ENCODE measurements around the gene UBE2E2.
"Not testable (repeated sequence)": the region's sequence is repeated elsewhere in the genome, so short reads cannot be mapped to it uniquely, and the experiment has no call there.

The UBE2E2 gene

DNA sequence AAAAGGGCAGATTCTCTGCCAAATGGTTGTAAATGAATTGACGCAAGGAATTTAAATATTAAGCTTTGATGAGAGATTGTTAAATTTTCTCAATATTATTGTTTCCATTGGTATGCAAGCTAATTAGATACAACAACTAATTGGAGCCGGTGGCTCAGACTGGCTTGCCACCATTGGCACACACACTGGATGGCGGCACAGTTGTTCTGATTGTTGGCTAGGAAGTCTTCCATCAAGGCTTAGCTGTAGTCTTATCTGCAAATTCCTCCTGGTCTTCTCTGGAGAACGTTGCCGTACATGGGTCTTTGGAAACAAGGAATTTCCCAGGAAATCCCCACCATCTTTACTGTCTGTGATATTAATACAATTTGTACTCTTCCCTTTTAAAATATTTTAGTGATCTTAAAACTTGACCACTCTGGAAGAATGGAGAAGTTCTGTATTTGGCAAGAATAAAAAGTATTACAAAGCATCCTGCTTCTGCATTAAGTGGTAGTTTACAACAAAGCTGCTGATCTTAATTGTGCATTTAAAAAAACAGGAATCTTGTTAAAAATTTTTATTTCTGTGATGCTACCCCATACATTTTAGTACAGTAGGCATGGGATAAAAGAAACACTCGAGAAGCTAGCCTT is 126.5 kb downstream of the UBE2E2 start:
- Mint-ChIP-seq H3K4me3 (no peak overlapping the region), H3K4me1 (peaks cover 12% of the 10 kb centered on the region), H3K9me3 (no peaks in the 10 kb centered on the region), H3K27me3 (no peaks in the 10 kb centered on the region), H3K36me3 (no peaks in the 10 kb centered on the region), H3K27ac (no peak overlapping the region)
- CTCF ChIA-PET: no interaction called here
- DNase-seq: no peak

DNA sequence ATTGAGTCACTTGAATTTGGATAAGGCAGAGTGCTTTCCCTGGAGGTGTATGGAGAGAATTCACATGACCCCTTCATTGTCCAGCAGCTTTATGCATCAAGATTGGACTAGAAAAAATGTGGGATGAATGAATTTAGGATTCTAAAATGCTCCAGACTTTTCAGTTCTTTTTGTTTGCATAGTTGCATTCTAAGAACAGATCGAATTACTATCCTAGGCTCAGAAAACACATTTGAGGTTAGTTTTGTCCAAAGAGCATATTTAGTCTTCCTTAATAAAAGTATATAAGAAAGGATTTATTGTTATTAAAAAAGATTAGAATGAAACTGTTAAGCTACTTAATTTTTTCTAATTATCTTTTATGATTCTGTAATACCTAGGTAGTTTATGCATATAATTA is 127.4 kb downstream of the UBE2E2 start:
- no peak overlapping the region for H3K27ac Mint-ChIP-seq
- no peaks in the 10 kb centered on the region for H3K9me3 Mint-ChIP-seq
- no peaks in the 10 kb centered on the region for H3K27me3 Mint-ChIP-seq
- DNase-seq: no peak
- H3K4me1 Mint-ChIP-seq: peaks cover 2% of the 10 kb centered on the region
- H3K36me3 Mint-ChIP-seq: no peaks in the 10 kb centered on the region
- H3K4me3 Mint-ChIP-seq: no peak overlapping the region
- CTCF ChIA-PET: no interaction called here

DNA sequence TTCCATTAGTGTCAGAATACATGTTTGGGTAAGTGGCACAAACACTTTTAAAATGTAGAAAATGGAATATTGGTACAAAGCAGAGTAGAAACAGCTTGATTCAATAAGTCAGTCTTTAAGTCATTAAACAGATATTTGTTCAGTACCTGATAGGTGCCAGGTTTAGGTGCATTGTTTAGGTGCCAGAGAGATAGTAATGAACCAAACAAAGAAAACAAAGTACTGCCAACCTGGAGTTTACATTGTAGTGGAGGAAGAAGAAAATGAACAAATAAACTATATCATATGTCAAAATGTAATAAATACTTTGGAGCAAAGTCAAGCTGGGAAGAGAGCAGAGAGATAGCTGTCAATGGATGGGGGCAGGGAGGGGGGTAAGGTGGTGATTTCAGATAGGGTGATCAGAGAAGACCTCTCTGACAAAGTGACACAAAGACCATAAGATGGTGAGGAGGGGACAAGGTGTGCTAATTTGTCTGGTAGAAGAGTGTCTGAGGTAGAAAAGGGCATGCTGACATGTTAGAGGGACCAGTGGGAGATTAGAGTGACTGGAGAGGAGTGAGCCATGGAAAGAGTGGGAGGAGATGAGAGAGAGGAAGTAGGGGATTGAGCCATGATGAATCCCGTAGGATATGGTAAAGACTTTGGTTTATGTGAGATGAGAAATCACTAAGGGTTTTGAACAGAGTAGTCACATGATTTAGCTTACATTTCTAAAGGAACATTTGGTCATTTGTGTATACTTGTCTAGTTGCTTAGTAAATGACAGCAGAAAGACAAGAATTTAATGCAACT is 128.2 kb downstream of the UBE2E2 start:
- CTCF ChIA-PET: no interaction called here
- Mint-ChIP-seq H3K9me3 (no peaks in the 10 kb centered on the region), H3K36me3 (no peaks in the 10 kb centered on the region), H3K4me3 (no peak overlapping the region), H3K27ac (no peak overlapping the region), H3K27me3 (no peaks in the 10 kb centered on the region), H3K4me1 (no peaks in the 10 kb centered on the region)
- no peak for DNase-seq

DNA sequence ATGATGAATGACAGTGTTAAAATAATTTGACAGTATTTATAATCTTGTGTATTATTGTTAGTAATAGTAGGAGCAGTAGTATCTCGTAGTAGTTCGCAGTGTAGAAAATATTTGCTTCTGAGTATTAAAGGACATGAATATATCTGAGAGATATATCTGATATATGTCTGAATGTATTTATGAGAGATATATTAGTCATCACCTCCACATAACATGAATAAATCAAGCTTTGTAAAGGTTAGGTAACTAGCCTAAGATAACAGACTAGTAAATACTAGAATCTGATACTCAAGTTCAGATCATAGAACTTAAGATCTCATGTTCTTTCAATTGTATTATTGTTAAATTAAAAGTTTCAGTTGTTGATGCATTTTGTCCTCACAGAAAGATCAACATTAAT is 130.5 kb downstream of the UBE2E2 start:
- Mint-ChIP-seq H3K27me3 (no peaks in the 10 kb centered on the region), H3K36me3 (no peaks in the 10 kb centered on the region), H3K4me3 (no peak overlapping the region), H3K27ac (no peak overlapping the region), H3K9me3 (no peaks in the 10 kb centered on the region), H3K4me1 (no peaks in the 10 kb centered on the region)
- DNase-seq: no peak
- CTCF ChIA-PET: no interaction called here

DNA sequence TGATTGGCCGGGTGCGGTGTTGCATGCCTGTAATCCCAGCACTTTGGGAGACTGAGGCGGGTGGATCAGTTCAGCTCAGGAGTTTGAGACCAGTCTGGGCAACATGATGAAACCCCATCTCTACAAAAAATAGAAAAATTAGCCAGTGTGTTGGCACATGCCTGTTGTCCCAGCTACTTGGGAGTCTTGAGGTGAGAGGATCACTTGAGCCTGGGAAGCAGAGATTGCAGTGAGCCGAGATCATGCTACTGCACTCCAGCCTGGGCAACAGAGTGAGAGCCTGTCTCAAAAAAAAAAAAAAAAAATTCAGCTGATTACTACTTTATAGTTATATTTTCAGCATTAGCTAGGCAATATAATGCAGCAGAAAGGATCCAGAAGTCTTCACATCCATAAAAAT is 133.7 kb downstream of the UBE2E2 start:
- H3K9me3 Mint-ChIP-seq, H3K36me3 Mint-ChIP-seq, H3K27me3 Mint-ChIP-seq, H3K4me3 Mint-ChIP-seq, H3K27ac Mint-ChIP-seq, CTCF ChIA-PET, DNase-seq: not testable (repeated sequence)
- H3K4me1 Mint-ChIP-seq: peaks cover 12% of the 10 kb centered on the region

DNA sequence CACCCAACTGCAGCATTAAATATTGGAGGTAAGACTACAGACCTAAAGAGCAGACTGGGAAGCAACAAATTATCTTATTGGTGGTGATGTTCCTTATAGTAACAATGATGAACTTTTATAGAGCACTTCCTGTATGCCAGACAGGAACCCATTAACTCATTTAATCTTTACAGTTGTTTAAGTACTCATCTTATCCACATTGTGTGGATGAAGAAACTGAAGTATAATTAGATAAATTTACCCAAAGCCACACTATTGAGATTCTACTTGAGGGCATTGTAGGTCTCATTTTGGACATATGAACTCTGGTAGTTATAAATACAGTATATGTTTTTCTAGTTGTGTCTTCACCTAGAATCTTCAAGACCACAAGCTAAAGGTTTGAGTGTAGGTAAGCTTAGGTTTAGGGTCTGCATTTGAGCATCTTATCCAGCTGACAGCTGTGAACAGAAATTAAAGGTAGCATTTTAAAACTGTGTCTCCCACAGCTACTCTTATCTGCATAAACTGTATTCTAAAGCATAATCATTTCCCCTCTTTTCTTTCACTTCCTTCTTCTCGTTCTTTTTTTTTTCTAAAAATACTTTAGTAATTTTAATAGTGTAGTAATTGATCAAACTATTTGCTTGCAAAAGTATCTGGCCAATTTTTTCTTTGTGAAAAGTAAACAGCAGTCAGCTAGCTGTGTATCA is 138.2 kb downstream of the UBE2E2 start:
- CTCF ChIA-PET: interaction anchor here (0.6 kb wide), 1 partner anchor 115 kb away, joined by 4 read pairs; no protein-coding TSS in a partner anchor
- no peak overlapping the region for H3K27ac Mint-ChIP-seq
- H3K9me3 Mint-ChIP-seq: no peaks in the 10 kb centered on the region
- H3K4me3 Mint-ChIP-seq: no peak overlapping the region
- peaks cover 13% of the 10 kb centered on the region for H3K4me1 Mint-ChIP-seq
- no peaks in the 10 kb centered on the region for H3K27me3 Mint-ChIP-seq
- no peaks in the 10 kb centered on the region for H3K36me3 Mint-ChIP-seq
- DNase-seq: no peak

DNA sequence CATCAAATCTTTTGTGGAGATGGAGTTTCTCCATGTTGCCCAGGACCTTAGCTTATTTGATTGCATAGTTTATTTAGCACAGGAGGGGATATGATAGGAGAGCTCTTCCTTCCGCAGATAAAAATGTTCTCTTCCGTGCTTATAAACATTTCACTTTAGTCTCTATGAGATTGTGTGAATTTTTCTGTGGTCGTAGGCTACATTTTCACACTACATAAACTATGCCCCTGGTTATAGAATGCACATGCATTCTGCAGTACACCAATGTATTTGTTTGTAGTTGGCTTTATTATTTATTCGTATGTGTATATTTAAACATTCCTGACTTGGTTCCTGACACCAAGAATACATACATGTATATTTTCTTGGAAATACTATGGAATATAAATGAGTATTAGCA is 139.2 kb downstream of the UBE2E2 start:
- H3K27ac Mint-ChIP-seq: no peak overlapping the region
- DNase-seq: no peak
- H3K9me3 Mint-ChIP-seq: no peaks in the 10 kb centered on the region
- CTCF ChIA-PET: no interaction called here
- H3K4me1 Mint-ChIP-seq: peaks cover 13% of the 10 kb centered on the region
- H3K4me3 Mint-ChIP-seq: no peak overlapping the region
- H3K36me3 Mint-ChIP-seq: no peaks in the 10 kb centered on the region
- H3K27me3 Mint-ChIP-seq: no peaks in the 10 kb centered on the region

DNA sequence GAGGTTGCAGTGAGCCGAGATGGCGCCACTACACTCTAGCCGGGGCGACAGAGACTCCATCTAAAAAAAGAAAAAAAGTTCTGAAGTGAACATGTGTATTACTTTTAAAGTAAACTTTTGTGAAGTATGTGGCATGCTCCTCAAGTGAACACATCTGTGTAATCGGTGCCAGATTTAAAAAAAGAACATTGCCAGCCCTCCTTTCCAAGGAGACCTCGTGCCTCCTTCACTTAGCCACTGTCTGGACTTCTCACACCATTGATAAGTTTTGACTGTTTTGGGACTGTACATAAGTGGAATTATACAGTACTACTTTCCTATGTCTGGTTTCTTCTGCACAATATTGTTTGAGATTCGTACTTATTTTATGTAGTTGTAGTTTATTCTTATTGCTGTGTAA is 140.4 kb downstream of the UBE2E2 start:
- Mint-ChIP-seq H3K27me3 (no peaks in the 10 kb centered on the region), H3K36me3 (no peaks in the 10 kb centered on the region), H3K4me3 (no peak overlapping the region), H3K27ac (no peak overlapping the region), H3K9me3 (no peaks in the 10 kb centered on the region), H3K4me1 (peaks cover 13% of the 10 kb centered on the region)
- DNase-seq: no peak
- CTCF ChIA-PET: no interaction called here

DNA sequence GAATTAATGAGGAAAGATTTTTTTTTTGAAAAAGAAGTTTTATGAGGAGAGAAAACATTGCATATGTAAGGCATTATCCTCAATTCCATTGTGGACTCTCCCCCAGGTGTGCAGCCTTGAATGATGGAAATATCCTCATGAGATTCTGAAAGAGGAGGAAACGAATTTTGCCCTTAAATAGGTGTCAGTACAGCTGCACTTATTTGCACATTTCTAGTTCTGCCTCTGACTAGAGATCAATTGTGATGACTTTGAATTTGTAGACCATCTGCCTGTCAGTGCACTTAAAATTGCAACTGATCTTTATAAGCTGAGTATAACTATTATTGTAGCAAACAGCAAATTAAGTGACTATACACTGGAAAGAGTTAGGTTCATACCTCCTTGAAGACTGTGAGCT is 141.8 kb downstream of the UBE2E2 start:
- no peak overlapping the region for H3K27ac Mint-ChIP-seq
- no peaks in the 10 kb centered on the region for H3K27me3 Mint-ChIP-seq
- CTCF ChIA-PET: no interaction called here
- H3K36me3 Mint-ChIP-seq: no peaks in the 10 kb centered on the region
- H3K9me3 Mint-ChIP-seq: no peaks in the 10 kb centered on the region
- no peak overlapping the region for H3K4me3 Mint-ChIP-seq
- DNase-seq: no peak
- H3K4me1 Mint-ChIP-seq: peaks cover 13% of the 10 kb centered on the region

DNA sequence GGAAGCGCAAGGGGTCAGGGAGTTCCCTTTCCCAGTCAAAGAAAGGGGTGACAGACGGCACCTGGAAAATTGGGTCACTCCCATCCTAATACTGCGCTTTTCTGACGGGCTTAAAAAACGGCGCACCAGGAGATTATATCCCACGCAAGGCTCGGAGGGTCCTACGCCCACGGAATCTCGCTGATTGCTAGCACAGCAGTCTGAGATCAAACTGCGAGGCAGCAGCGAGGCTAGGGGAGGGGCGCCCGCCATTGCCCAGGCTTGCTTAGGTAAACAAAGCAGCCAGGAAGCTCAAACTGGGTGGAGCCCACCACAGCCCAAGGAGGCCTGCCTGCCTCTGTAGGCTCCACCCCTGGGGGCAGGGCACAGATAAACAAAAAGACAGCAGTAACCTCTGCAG is 146.3 kb downstream of the UBE2E2 start:
- CTCF ChIA-PET, H3K27me3 Mint-ChIP-seq: not testable (repeated sequence)

DNA sequence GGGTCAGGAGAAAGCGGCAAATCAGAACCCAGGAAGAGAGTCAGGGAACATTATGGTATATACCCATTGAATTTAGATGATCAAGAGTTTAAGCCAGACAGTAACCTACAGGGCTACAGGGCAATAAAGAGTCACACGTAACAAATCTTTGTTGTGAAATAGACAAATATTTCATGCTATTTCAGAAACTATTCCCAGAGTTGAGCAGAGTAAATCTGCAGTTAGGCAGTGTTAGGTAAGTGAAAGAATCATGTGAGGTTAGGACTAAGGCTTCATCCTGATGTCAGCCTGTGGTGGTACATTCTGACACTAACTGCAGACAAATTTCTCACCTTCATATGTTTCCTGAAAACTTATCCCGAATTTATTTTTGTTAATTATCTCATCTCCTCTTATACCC is 153.0 kb downstream of the UBE2E2 start:
- no peak for DNase-seq
- no peaks in the 10 kb centered on the region for H3K36me3 Mint-ChIP-seq
- no peak overlapping the region for H3K27ac Mint-ChIP-seq
- H3K27me3 Mint-ChIP-seq: no peaks in the 10 kb centered on the region
- no peaks in the 10 kb centered on the region for H3K4me1 Mint-ChIP-seq
- H3K9me3 Mint-ChIP-seq: peaks cover 3% of the 10 kb centered on the region
- H3K4me3 Mint-ChIP-seq: no peak overlapping the region
- CTCF ChIA-PET: no interaction called here

More for the DNA sequence above, 146.3 kb downstream of the UBE2E2 start:
- H3K9me3 Mint-ChIP-seq, DNase-seq, H3K27ac Mint-ChIP-seq, H3K4me1 Mint-ChIP-seq, H3K36me3 Mint-ChIP-seq, H3K4me3 Mint-ChIP-seq: not testable (repeated sequence)

DNA sequence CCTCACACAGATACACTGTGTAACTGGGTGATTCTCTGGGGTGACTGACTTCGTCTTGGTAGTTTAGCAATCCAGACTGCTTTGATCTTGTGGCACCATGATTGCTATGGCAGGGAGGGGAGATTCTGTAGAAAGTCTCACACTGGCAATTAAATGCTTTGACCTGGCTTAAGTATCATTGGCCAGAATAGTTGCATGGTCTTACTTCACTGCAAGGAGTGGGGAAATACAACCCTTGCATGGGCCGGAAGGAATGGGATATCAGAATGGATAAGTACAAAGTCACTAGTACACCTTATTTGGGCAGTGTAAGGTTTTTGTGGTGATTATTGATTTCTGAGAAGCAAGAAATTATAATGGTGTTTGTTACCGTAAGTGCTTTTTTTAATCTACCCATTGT is 153.8 kb downstream of the UBE2E2 start:
- Mint-ChIP-seq H3K27me3 (no peaks in the 10 kb centered on the region), H3K27ac (no peak overlapping the region), H3K4me3 (no peak overlapping the region), H3K4me1 (no peaks in the 10 kb centered on the region), H3K9me3 (peaks cover under 1% of the 10 kb centered on the region), H3K36me3 (no peaks in the 10 kb centered on the region)
- CTCF ChIA-PET: no interaction called here
- DNase-seq: no peak

DNA sequence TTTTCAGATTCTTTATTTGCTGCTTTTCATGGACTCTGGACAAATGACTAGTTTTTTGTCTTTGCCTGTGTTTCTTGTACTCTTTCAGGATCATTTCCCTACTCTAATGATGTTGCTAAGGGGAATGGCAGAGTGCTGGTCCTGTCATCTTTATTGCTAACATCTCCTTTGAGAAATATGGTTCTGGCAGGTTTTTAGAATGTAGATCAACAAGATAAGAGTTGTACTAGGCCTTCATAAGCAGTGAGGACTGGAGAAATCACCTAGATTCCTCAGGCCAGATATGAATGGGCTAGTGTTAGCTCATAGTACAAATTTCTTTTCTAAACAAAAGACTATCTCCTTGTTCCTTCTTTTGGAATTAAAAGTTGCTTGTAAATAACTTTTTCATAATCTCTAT is 156.0 kb downstream of the UBE2E2 start:
- Mint-ChIP-seq H3K27me3 (no peaks in the 10 kb centered on the region), H3K4me1 (no peaks in the 10 kb centered on the region), H3K36me3 (no peaks in the 10 kb centered on the region), H3K9me3 (peaks cover 5% of the 10 kb centered on the region), H3K4me3 (no peak overlapping the region), H3K27ac (no peak overlapping the region)
- CTCF ChIA-PET: interaction anchor here (0.6 kb wide), 2 partner anchors 381 to 457 kb away, joined by 3 to 4 read pairs; no protein-coding TSS in a partner anchor
- no peak for DNase-seq

DNA sequence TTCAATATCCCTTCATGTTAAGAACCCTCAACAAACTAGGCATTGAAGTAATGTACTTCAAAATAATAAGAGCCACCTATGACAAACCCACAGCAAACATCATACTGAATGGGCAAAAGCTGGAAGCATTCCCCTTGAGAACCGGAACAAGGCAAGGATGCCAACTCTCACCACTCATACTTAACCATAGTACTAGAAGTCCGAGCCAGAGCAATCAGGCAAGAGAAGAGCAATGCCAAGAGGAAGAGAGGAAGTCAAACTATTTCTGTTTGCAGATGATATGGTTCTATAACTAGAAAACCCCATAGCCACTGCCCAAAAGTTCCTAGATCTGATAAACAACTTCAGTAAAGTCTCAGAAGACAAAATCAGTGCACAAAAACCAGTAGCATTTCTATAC is 161.9 kb downstream of the UBE2E2 start:
- Mint-ChIP-seq H3K27me3 (no peaks in the 10 kb centered on the region), H3K27ac (no peak overlapping the region), H3K9me3 (peaks cover 5% of the 10 kb centered on the region), H3K4me1 (no peaks in the 10 kb centered on the region), H3K4me3 (no peak overlapping the region), H3K36me3 (no peaks in the 10 kb centered on the region)
- DNase-seq: no peak
- CTCF ChIA-PET: no interaction called here

DNA sequence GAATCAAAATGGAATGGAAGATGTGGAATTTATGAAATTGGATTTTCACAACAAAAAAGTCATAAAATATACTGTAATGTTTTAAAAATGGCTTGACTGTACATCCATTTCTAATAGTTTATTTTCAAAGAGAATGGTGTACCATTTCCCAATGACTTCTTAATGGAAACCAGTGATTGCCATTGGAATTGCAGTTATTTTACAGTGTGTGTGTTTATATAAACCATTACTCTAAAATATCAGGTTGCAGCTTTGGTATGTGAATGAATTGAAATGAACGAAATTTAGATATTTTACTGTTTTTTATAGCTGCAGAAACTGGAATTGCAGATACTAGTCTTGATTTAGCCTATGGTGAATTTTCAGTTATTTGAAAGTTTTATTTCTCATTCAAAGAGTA is 165.6 kb downstream of the UBE2E2 start:
- CTCF ChIA-PET: no interaction called here
- Mint-ChIP-seq H3K4me3 (no peak overlapping the region), H3K36me3 (peaks cover 3% of the 10 kb centered on the region), H3K9me3 (peaks cover 4% of the 10 kb centered on the region), H3K4me1 (no peaks in the 10 kb centered on the region), H3K27ac (no peak overlapping the region), H3K27me3 (no peaks in the 10 kb centered on the region)
- DNase-seq: no peak
